A673 (cell line): ENCODE measurements around the gene HNRNPA2B1.

ENCODE experiments used
- CTCF ChIP-seq: fragments of 300-800, 200-600 bp; sonication (generic); conservative IDR thresholded peaks from 2 replicates; pipeline ENCODE4 v1.5.1; 2017; ENCODE audit warnings: low read depth, mild to moderate bottlenecking, antibody characterized with exemption, low read length, moderate library complexity, mixed read lengths
- EZH2 ChIP-seq: fragments of 200-600 bp; sonication (generic); IDR thresholded peaks from 2 replicates; pipeline ENCODE4 v1.6.1; 2017; ENCODE audit warnings: borderline replicate concordance, low read depth, mild to moderate bottlenecking, mixed read lengths, antibody characterized with exemption, low read length; ENCODE audit not compliant: poor library complexity, severe bottlenecking

- TF ChIP-seq CTCF (no peak), EZH2 (no peak)
Observed at GRCh38 chr7:26201247-26202018, 887 bp upstream of the HNRNPA2B1 start, which contains the start of gene CBX3.
